Right lobe of liver (tissue), 6 donors: ENCODE data around the gene ZNF14. TPM values are rescaled to one million over a fixed set of nuclear protein-coding genes. Genes with fewer than 3 reads are reported as not detected.

ENCODE experiments used
- ATAC-seq, 4 donors: fragments of 200-7000 bp; cut with Tn5 transposase; one replicate each; pipeline ENCODE4 v1.9.1; 2020; ENCODE audit warnings: mild to moderate bottlenecking in 4 of 4, moderate library complexity in 4 of 4
- DNase-seq, 3 donors: peaks; one replicate each; pipeline ENCODE4 v3.0.0-alpha.2; 2020
- H3K27ac ChIP-seq, 3 donors: fragments of 200-600 bp; one replicate each; pipeline ENCODE4 v1.8.0; 2022
- H3K27me3 ChIP-seq, 2 donors: fragments of 200-600 bp; one replicate each; pipeline ENCODE4 v1.8.0; 2022
- H3K36me3 ChIP-seq, 4 donors: fragments of 200-600 bp; sonication (generic) in 1 of 4; one replicate each; pipeline versions ENCODE4 v1.5.1 to v1.8.0; 2017 to 2022; ENCODE audit warnings: control low read depth in 1 of 4
- H3K4me1 ChIP-seq, 4 donors: fragments of 200-600 bp; sonication (generic) in 1 of 4; one replicate each; pipeline versions ENCODE4 v1.5.1 to v1.8.0; 2017 to 2022; ENCODE audit warnings: control low read depth in 1 of 4
- H3K4me3 ChIP-seq, 3 donors: fragments of 200-600 bp; one replicate each; pipeline ENCODE4 v1.8.0; 2022
- H3K9me3 ChIP-seq, 4 donors: fragments of 200-600 bp; sonication (generic) in 1 of 4; one replicate each; pipeline versions ENCODE4 v1.5.1 to v1.8.0; 2017 to 2022; ENCODE audit warnings: control low read depth in 1 of 4
- POLR2A ChIP-seq: fragments of 450-650 bp; IDR thresholded peaks from one replicate; pipeline ENCODE4 v1.6.1; 2017; ENCODE audit warnings: antibody characterized with exemption, mild to moderate bottlenecking
- WGBS: methylation state at CpG from one replicate; pipeline ENCODE4 v1.1.6; 2018; ENCODE audit warnings: low coverage, low lambda C conversion rate; ENCODE audit not compliant: insufficient coverage; ENCODE audit errors: missing lambda C conversion rate; 5-methylcytosine and 5-hydroxymethylcytosine counted together
- intact Hi-C, 2 donors: fragments of 100-400 bp; cut with DNase I; formaldehyde crosslinking; loops; one replicate each; pipeline versions ENCODE4 v1.11.2 to v1.14.1; 2022
- small RNA-seq, 2 experiments: library from RNA; depleted of rRNA; stranded (forward); fragments of <200 nt; gene quantifications; one replicate each; pipeline ENCODE3, GENCODE V24; 2016
- total RNA-seq, 6 experiments: library from RNA; depleted of rRNA in 2 of 6; stranded (reverse); fragments of >200 nt in 2 of 6; fragmentation: NEBNext Ultra II Directional in 3 of 6; extraction: Animal tissue kit (Norgen Biotek cat#: 25700) in 3 of 6; gene quantifications; one replicate each; pipeline versions ENCODE4 v1.1.0 to v1.2.4, GENCODE V29; 2016 to 2023
- TF ChIP-seq, protein P1 (sequence below), 4 donors: fragments of 200-600 bp in 3 of 4; fragments of 450-650 bp in 1 of 4; IDR thresholded peaks; one replicate each; pipeline versions ENCODE4 v1.5.1 to v1.8.0; 2016 to 2022; ENCODE audit warnings: antibody characterized with exemption in 4 of 4, mild to moderate bottlenecking in 2 of 4
- donor health status: DM: no; HTN: yes; CAD: no.
- donor health status: DM: no; HTN: no; CAD: no.
- donor health status: DM: no; HTN: no; CAD: no.
- donor health status: DM: no; HTN: yes; CAD: no.
- donor health status: DM: no; HTN: yes; CAD: no.

ZNF14 gene
- total RNA-seq, 6 experiments from 2014 or later, result 0.25 to 0.67 (median 0.41) TPM

DNA sequence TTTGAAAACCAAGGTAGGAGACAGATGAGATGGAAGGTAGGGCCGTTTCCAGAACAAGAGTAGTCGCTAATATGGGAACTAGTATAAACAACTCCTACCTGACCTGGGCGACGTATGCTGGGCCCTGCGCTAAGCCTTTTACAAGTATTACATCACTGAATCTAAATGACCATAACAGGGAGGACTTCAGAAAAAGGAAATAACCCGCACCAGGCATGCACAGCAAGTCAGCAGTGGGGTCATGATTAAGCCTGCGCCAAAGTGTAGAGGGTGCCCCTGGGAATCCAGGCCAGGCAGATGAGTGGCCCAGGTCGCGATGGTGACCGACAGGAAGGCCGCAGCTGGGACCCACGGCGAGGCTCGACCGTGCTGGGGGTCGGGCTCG is 70.0 kb downstream of the ZNF14 start:
- WGBS, result 18% methylated on average over 5 of the region's 17 CpGs
- DNase-seq (no peak), ATAC-seq (no peak)
- Histone ChIP-seq H3K9me3 (no peaks in the 10 kb centered on the region), H3K27ac (peak overlapping the region in 2 of 3 donors; percentile 95 to 96), H3K36me3 (peaks cover 0 to 17% (median 10%) of the 10 kb centered on the region in 4 donors), H3K27me3 (no peaks in the 10 kb centered on the region), H3K4me3 (peak overlapping the region; percentile 91 to 96 (median 91)), H3K4me1 (peaks cover 0 to 10% (median 0%) of the 10 kb centered on the region in 4 donors)
- no peak for TF ChIP-seq POLR2A
- TF ChIP-seq, protein P1, sequence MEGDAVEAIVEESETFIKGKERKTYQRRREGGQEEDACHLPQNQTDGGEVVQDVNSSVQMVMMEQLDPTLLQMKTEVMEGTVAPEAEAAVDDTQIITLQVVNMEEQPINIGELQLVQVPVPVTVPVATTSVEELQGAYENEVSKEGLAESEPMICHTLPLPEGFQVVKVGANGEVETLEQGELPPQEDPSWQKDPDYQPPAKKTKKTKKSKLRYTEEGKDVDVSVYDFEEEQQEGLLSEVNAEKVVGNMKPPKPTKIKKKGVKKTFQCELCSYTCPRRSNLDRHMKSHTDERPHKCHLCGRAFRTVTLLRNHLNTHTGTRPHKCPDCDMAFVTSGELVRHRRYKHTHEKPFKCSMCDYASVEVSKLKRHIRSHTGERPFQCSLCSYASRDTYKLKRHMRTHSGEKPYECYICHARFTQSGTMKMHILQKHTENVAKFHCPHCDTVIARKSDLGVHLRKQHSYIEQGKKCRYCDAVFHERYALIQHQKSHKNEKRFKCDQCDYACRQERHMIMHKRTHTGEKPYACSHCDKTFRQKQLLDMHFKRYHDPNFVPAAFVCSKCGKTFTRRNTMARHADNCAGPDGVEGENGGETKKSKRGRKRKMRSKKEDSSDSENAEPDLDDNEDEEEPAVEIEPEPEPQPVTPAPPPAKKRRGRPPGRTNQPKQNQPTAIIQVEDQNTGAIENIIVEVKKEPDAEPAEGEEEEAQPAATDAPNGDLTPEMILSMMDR (IDR thresholded peaks at IDR 0.05), result no peak
- intact Hi-C loops, result no loop called here

DNA sequence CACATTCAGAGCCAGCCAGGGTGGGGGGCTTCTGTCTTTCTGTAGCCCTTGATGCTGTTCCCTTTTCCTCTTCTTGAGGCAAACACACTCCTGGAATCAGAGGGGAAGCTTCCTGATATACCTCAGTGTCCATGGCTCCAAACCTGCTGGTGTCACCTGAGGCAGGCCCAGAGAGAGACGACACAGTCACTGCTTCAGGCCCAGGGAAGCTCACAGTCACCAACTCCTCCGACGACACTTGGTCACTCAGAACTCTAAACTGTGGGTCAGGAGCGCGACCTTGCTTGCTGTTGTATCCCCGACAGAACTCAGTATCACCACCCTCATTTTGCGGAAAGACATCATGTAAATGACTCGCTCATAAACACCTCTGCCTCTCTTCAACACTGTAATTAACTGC is 70.6 kb downstream of the ZNF14 start:
- 69% methylated on average over 8 of the region's 8 CpGs for WGBS
- Histone ChIP-seq H3K27me3 (no peaks in the 10 kb centered on the region), H3K4me1 (peaks cover 0 to 10% (median 0%) of the 10 kb centered on the region in 4 donors), H3K36me3 (peaks cover 0 to 22% (median 11%) of the 10 kb centered on the region in 4 donors), H3K4me3 (peak overlapping the region; percentile 91 to 96 (median 91)), H3K27ac (no peak overlapping the region), H3K9me3 (no peaks in the 10 kb centered on the region)
- no peak for DNase-seq
- intact Hi-C loops, result no loop called here
- ATAC-seq, result no peak
- TF ChIP-seq, protein P1 (IDR thresholded peaks at IDR 0.05), result no peak
- no peak for TF ChIP-seq POLR2A

DNA sequence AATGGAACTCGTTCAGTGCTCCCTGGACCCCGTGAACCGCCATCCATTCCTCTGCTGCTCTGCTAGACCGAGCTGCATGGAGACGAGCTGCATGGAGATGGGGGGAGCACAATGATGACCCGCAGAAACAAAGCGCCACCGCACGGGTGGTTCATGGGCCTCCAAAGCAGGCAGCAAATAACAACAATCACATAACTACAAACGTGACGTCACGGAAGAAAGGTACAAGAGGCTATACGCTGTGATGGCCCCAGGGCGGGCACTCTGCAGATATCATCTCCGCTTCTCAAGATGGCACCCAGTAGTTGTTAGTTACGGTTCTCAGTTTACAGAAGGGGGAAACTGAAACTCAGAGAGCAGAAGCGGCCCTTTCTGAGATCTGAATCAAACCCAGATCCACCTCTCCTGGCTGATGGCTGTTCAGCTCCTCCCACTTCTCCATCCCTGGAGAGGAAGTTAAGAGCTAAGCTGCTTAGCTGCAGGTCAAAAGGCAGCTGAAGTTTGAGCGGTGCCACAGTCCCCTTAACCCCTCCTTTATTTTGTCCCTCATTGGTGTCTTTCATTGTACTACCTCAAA is 71.1 kb downstream of the ZNF14 start:
- Histone ChIP-seq H3K27me3 (no peaks in the 10 kb centered on the region), H3K36me3 (peaks cover 0 to 28% (median 14%) of the 10 kb centered on the region in 4 donors), H3K27ac (no peak overlapping the region), H3K4me1 (peaks cover 0 to 10% (median 0%) of the 10 kb centered on the region in 4 donors), H3K9me3 (no peaks in the 10 kb centered on the region), H3K4me3 (no peak overlapping the region)
- no peak for ATAC-seq
- TF ChIP-seq, protein P1 (IDR thresholded peaks at IDR 0.05), result no peak
- TF ChIP-seq POLR2A, result no peak
- 63% methylated on average over 12 of the region's 18 CpGs for WGBS
- intact Hi-C loops, result no loop called here
- no peak for DNase-seq

DNA sequence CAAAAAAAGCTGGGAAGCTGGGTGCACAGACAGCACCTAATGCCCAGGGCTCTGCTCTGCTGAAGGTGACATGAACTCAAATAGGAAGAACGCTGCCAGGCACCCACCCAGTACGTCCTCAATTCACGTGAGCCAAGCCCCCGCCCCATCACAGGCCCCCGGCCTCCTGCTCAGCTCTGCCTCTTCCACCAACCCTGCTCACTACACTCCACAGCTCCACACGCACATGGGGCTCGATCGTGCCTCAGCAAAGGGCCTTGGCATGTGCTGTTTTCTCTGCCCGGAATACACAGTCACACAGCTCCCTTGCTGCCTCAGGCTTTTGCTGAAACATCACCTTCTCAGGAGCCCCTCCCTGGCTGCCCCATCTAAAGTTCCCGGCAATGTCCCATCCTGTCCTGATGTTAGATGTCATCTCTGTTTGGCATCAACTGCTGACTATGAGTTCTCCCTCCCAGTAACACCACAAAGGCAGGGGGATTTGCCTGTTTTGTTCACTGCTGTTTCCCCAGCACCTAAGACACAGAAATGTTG is 71.7 kb downstream of the ZNF14 start:
- peaks cover 0 to 10% (median 0%) of the 10 kb centered on the region in 4 donors for H3K4me1 ChIP-seq
- H3K27me3 ChIP-seq, result no peaks in the 10 kb centered on the region
- no peaks in the 10 kb centered on the region for H3K9me3 ChIP-seq
- intact Hi-C loops, result no loop called here
- peaks cover 0 to 33% (median 15%) of the 10 kb centered on the region in 4 donors for H3K36me3 ChIP-seq
- ATAC-seq, result no peak
- no peak overlapping the region for H3K4me3 ChIP-seq
- WGBS, result 57% methylated on average over 1 of the region's 10 CpGs
- DNase-seq, result no peak
- H3K27ac ChIP-seq, result no peak overlapping the region
- TF ChIP-seq, protein P1 (IDR thresholded peaks at IDR 0.05), result no peak
- no peak for TF ChIP-seq POLR2A

Small RNAs within 50 kb of the gene (small RNA-seq; reads per million reads assigned to genes)
- gene AC011458.2, result 0 reads per million in 2 experiments
- gene AC011477.5, result 0 reads per million in 2 experiments

Other genes with a start within 250 kb of the ZNF14 start
- gene TSSK6, start 217.6 kb downstream of the ZNF14 start, total RNA-seq, result 1 to 10 TPM in 4 of 6 experiments, under 1 TPM in 2; 0.53 to 2.9 (median 1.1) TPM
- 100 to 1,000 TPM in 4 of 6 experiments, 10 to 100 TPM in 2; 20.8 to 202 (median 154) TPM for gene NDUFA13, start 216.9 kb downstream of the ZNF14 start, total RNA-seq
- gene YJEFN3, start 204.2 kb downstream of the ZNF14 start, total RNA-seq, result 1 to 10 TPM in 4 of 6 experiments, under 1 TPM in 2; 0.31 to 4.2 (median 1.8) TPM
- under 1 TPM in 4 of 6 experiments, not detected in 2; 0.05 to 0.33 (median 0.19) TPM for gene CILP2, start 194.8 kb downstream of the ZNF14 start, total RNA-seq
- gene PBX4, start 114.4 kb downstream of the ZNF14 start, total RNA-seq, result under 1 TPM in 1 of 6 experiments, not detected in 5; 0.87 TPM
- 1 to 10 TPM; 1.7 to 2.7 (median 2.2) TPM for gene LPAR2, start 104.9 kb downstream of the ZNF14 start, total RNA-seq
- gene GMIP, start 89.5 kb downstream of the ZNF14 start, total RNA-seq, result 1 to 10 TPM; 3.5 to 8.0 (median 4.4) TPM
- 100 to 1,000 TPM in 1 of 6 experiments, 10 to 100 TPM in 5; 26.3 to 159 (median 28.0) TPM for gene ATP13A1, start 69.4 kb downstream of the ZNF14 start, total RNA-seq
- 1 to 10 TPM; 1.7 to 5.1 (median 3.0) TPM for gene ZNF101, start 64.3 kb downstream of the ZNF14 start, total RNA-seq
- gene ZNF506, start 88.6 kb upstream of the ZNF14 start, total RNA-seq, result 1 to 10 TPM; 2.2 to 8.6 (median 3.2) TPM
- 1 to 10 TPM; 3.6 to 6.7 (median 4.4) TPM for gene ZNF253, start 132.8 kb upstream of the ZNF14 start, total RNA-seq
- gene ZNF93, start 167.8 kb upstream of the ZNF14 start, total RNA-seq, result 1 to 10 TPM in 2 of 6 experiments, under 1 TPM in 4; 0.35 to 1.6 (median 0.81) TPM